ENCODE results near the gene OR10G4.

The OR10G4 gene, protein sequence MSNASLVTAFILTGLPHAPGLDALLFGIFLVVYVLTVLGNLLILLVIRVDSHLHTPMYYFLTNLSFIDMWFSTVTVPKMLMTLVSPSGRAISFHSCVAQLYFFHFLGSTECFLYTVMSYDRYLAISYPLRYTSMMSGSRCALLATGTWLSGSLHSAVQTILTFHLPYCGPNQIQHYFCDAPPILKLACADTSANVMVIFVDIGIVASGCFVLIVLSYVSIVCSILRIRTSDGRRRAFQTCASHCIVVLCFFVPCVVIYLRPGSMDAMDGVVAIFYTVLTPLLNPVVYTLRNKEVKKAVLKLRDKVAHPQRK

DNA sequence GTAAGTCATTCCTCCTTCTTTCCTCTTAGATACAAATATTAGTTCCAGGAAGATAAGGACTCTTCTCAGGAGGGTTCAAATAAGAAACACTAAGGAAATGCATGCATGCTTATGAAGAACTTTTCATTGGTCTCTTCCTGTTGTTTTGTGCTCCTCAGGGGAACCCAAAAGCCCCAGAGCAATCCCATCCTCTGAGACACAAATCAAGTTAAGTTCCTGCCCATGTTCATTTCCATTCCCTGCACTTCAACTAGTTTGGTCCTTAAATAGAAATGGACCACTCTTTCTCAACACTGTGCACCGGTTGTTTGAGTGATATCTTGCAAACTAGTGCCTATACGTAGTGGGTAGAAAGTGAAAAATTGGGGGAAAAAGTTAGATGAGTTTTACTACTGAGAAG, at the start of gene OR10G4:
Gene OR10G4, plus strand, starts transcription at position 301 of the 400 bp plus-strand sequence. CDS start 2,578 bp downstream, outside the sequence.
- no peaks in the 10 kb centered on the region for H3K36me3 Mint-ChIP-seq (ENCODE audit: low read depth)
- H3K4me3 Mint-ChIP-seq = no peak within 1 kb of the TSS
- no peak for DNase-seq
- TF ChIP-seq, protein P1, sequence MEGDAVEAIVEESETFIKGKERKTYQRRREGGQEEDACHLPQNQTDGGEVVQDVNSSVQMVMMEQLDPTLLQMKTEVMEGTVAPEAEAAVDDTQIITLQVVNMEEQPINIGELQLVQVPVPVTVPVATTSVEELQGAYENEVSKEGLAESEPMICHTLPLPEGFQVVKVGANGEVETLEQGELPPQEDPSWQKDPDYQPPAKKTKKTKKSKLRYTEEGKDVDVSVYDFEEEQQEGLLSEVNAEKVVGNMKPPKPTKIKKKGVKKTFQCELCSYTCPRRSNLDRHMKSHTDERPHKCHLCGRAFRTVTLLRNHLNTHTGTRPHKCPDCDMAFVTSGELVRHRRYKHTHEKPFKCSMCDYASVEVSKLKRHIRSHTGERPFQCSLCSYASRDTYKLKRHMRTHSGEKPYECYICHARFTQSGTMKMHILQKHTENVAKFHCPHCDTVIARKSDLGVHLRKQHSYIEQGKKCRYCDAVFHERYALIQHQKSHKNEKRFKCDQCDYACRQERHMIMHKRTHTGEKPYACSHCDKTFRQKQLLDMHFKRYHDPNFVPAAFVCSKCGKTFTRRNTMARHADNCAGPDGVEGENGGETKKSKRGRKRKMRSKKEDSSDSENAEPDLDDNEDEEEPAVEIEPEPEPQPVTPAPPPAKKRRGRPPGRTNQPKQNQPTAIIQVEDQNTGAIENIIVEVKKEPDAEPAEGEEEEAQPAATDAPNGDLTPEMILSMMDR (IDR thresholded peaks at IDR 0.05) = no peak
- no peaks in the 10 kb centered on the region for H3K9me3 Mint-ChIP-seq
- peaks cover 9% of the 10 kb centered on the region for H3K27me3 Mint-ChIP-seq (ENCODE audit: low read depth, poor library complexity)
- H3K4me1 Mint-ChIP-seq = no peaks in the 10 kb centered on the region
- no peak within 1 kb of the TSS for H3K27ac Mint-ChIP-seq

GRCh38 chr11:123973816-123974215, 39.0 kb upstream of the OR10G4 start:
- H3K27me3 Mint-ChIP-seq (ENCODE audit: low read depth, poor library complexity) = peaks cover 2% of the 10 kb centered on the region
- H3K27ac Mint-ChIP-seq = no peak overlapping the region
- H3K36me3 Mint-ChIP-seq (ENCODE audit: low read depth) = no peaks in the 10 kb centered on the region
- H3K9me3 Mint-ChIP-seq = peaks cover 10% of the 10 kb centered on the region
- no peaks in the 10 kb centered on the region for H3K4me1 Mint-ChIP-seq
- DNase-seq = no peak
- no peak overlapping the region for H3K4me3 Mint-ChIP-seq
- TF ChIP-seq, protein P1 (IDR thresholded peaks at IDR 0.05) = no peak

- peak overlapping the region; percentile 85 for H3K27ac Mint-ChIP-seq
- H3K4me1 Mint-ChIP-seq = no peaks in the 10 kb centered on the region
- no peak overlapping the region for H3K4me3 Mint-ChIP-seq
- TF ChIP-seq, protein P1 (IDR thresholded peaks at IDR 0.05) = no peak
- peaks cover under 1% of the 10 kb centered on the region for H3K9me3 Mint-ChIP-seq
- no peak for DNase-seq
- peaks cover 5% of the 10 kb centered on the region for H3K27me3 Mint-ChIP-seq (ENCODE audit: low read depth, poor library complexity)
- H3K36me3 Mint-ChIP-seq (ENCODE audit: low read depth) = no peaks in the 10 kb centered on the region
Measured at GRCh38 chr11:123976770-123977560, 35.8 kb upstream of the OR10G4 start.

GRCh38 chr11:123977731-123978347, 35.0 kb upstream of the OR10G4 start, which contains the start of gene OR10S1:
Gene OR10S1, minus strand, starts transcription at chr11:123977781. Its CDS starts 117 bp downstream, at chr11:123977664.
- Mint-ChIP-seq H3K9me3 (peaks cover 9% of the 10 kb centered on the region), H3K27me3 (ENCODE audit: low read depth, poor library complexity) (peaks cover 6% of the 10 kb centered on the region), H3K4me1 (no peaks in the 10 kb centered on the region), H3K36me3 (ENCODE audit: low read depth) (no peaks in the 10 kb centered on the region), H3K4me3 (no peak within 1 kb of the TSS), H3K27ac (peak within 1 kb of the TSS; percentile 85)
- DNase-seq = no peak
- TF ChIP-seq, protein P1 (IDR thresholded peaks at IDR 0.05) = no peak

DNA sequence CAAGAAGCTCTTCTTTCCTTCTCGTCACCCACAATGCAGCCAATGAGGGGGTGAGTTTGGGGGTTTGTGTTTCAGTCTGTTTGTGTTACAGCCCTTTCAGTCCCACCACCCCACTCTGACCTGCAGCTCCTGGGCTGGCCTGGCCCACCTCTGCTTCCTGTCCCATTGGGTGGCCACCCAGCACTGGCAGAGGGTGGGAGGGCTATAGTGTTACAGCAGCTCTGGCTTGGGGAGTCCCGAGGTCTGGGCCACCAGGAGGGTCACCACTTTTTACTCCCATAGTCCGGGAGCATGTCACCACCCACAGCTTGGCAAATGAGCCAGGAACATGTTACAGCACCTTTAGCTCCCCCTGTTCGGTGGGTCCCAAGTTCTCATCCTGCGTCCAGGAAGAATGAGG, 33.5 kb upstream of the OR10G4 start:
- H3K36me3 Mint-ChIP-seq (ENCODE audit: low read depth) = no peaks in the 10 kb centered on the region
- TF ChIP-seq, protein P1 (IDR thresholded peaks at IDR 0.05) = no peak
- no peak overlapping the region for H3K27ac Mint-ChIP-seq
- peaks cover 10% of the 10 kb centered on the region for H3K27me3 Mint-ChIP-seq (ENCODE audit: low read depth, poor library complexity)
- DNase-seq = no peak
- H3K9me3 Mint-ChIP-seq = peaks cover 13% of the 10 kb centered on the region
- H3K4me1 Mint-ChIP-seq = no peaks in the 10 kb centered on the region
- no peak overlapping the region for H3K4me3 Mint-ChIP-seq
